HepG2 (cell line): ENCODE data around the gene EZH2.

ENCODE experiments used
- BHLHE40 ChIP-seq: IDR thresholded peaks from 2 replicates; pipeline ENCODE4 v1.6.1; 2011; ENCODE audit warnings: low read length, improper control_type of control experiment
- GLI4 ChIP-seq: sonication (generic); formaldehyde crosslinking; IDR thresholded peaks from 2 replicates; pipeline ENCODE4 v1.5.1; 2020; ENCODE audit warnings: missing genetic modification reagents, mild to moderate bottlenecking, moderate library complexity, borderline replicate concordance
- ZNF431 ChIP-seq: sonication (generic); formaldehyde crosslinking; IDR thresholded peaks from 2 replicates; pipeline ENCODE4 v1.9.0; 2022; ENCODE audit warnings: missing genetic modification reagents, low read depth, mild to moderate bottlenecking, borderline replicate concordance

GRCh38 chr7:148774471-148774870, 109.6 kb downstream of the EZH2 start:
- TF ChIP-seq GLI4 (CRISPR knock-in tag) (no peak), ZNF431 (CRISPR knock-in tag) (no peak), BHLHE40 (no peak)
